A673 (cell line): ENCODE results near the gene PSMD8.

Experiments used
- CTCF ChIP-seq: fragments of 300-800, 200-600 bp; sonication (generic); conservative IDR thresholded peaks from 2 replicates; pipeline ENCODE4 v1.5.1; 2017; ENCODE audit warnings: low read depth, mild to moderate bottlenecking, antibody characterized with exemption, low read length, moderate library complexity, mixed read lengths
- EZH2 ChIP-seq: fragments of 200-600 bp; sonication (generic); IDR thresholded peaks from 2 replicates; pipeline ENCODE4 v1.6.1; 2017; ENCODE audit warnings: borderline replicate concordance, low read depth, mild to moderate bottlenecking, mixed read lengths, antibody characterized with exemption, low read length; ENCODE audit not compliant: poor library complexity, severe bottlenecking

DNA sequence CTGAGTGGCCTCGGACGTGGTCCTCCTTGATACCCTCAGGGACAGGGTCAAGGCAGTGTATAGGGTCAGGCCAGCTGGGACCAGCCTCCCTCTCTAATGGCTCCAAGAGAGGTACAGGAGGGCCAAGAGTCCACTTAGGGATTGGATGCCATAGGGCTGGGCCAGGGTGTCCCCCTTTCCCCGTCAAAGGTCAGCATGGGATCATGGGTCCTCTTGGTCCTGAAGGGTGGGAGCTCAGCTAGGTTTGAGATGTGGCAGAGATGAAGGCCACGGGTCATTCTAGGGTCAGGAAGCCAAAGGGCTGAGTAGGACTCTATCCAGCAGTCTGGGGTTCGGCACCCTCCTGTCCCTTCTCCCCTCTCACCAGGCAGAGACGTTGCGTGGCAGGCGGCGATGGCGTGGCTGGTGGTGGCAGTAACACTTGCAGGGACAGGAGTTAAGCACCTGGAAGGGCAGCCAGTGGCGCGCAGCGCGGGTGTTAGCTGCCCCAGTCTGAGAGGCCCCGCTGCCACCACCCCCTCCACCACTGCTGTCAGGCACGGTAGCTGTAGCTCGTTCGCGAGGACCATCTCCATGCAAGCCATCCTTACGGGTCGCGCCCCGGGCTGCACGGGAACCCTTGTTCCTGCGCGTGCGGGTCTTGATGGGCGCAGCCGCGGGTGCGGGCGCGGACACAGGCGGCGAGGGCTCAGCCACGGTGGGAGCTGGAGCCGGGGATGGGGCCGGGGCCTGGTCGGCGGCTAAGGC, 10.9 kb downstream of the PSMD8 start:
- no peak for TF ChIP-seq EZH2
- no peak for TF ChIP-seq CTCF
